Activated CD4-positive, alpha-beta T cell treated with anti-CD3 and anti-CD28 coated beads for 48 hours (primary cell): ENCODE measurements around the gene FBN3.
A peak's percentile ranks its signal among the peaks of the same experiment; 100 is the strongest.
"Not testable (repeated sequence)": the region's sequence is repeated elsewhere in the genome, so short reads cannot be mapped to it uniquely, and the experiment has no call there.

Experiments
- DNase-seq: peaks from one replicate; pipeline ENCODE4 v3.0.0-alpha.2; 2020

FBN3 gene

DNA sequence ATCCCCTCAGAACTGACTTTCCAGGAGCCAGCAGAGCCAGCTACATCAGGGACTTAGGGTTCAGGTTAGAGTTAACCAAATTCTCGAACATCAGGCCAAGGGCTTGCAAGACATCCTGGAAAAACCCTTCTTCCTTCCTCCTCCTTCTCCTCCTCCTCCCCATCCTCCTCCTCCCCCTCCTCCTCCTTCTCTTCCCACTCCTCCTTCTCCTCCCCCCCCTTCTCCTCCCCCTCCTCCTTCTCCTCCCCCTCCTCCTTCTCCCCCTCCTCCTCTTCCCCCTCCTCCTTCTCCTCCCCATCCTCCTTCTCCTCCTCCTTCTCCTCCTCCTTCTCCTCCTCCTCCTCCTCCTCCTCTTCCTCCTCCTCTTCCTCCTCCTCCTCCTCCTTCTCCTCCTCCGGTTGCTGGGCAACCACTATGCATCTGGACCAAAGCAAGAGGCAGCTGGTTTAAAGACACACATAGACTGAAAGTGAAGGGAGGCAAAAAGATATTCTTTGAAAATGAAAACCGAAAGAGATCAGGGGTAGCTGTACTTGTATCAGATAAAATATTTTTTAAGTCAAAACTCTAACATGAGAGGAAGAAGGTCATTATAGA, 102.7 kb downstream of the FBN3 start:
- DNase-seq = no peak

- DNase-seq = no peak
Measured at GRCh38 chr19:8045872-8046568, 103.4 kb downstream of the FBN3 start.

GRCh38 chr19:8044018-8044417, 105.4 kb downstream of the FBN3 start:
- no peak for DNase-seq

- DNase-seq = no peak
Measured at GRCh38 chr19:8042900-8043299, 106.5 kb downstream of the FBN3 start.

GRCh38 chr19:8041531-8041931, 107.9 kb downstream of the FBN3 start:
- DNase-seq = no peak

- no peak for DNase-seq
Measured at GRCh38 chr19:8039231-8039630, 110.2 kb downstream of the FBN3 start.

DNA sequence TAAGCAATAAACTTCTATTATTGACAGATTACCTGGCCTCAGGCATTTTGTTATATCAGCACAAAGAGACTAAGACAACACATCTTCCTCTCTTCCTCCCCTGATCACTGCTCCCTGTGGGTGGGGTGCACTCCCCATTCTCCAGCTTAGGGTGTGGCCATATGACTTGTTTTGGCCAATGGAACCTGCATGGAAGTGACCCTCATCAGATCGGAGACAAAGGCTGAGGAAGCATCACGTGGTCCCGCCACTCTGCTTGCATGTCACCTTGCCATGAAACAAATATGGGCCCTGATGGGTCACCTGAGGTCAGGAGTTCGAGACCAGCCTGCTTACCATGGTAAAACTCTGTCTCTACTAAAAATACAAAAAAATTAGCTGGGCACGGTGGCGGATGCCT, 110.6 kb downstream of the FBN3 start:
- DNase-seq = no peak

DNA sequence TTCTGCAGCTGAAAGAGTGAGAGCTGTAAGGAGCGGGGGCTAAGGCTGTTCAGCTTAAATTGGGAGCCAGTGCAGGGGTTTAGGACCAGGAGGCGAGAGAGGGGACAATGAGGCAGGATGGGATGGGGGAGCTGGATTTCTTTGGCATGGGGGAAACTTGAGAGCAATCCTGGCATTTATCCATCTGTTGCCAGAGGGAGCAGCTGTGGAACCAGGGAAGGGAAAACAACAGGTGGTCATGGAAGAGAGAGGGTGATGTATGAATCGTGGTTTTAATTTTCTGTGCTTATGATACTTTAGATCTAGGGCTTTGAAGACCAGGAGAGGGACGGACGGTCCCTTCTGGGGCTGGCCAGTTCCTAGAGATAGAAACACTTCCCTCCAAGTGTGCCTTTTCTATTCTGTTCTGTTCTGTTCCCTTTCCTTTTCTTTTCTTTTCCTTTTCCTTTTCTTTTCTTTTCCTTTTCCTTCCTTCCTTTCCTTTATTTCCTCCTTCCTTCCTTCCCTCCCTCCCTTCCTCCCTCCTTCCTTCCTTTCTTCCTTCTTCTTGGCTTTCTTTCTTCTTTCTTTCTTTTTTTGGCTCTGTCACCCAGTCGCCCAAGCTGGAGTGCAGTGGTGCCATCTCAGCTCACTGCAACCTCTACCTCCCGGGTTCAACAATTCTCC, 112.8 kb downstream of the FBN3 start:
- DNase-seq = no peak

DNA sequence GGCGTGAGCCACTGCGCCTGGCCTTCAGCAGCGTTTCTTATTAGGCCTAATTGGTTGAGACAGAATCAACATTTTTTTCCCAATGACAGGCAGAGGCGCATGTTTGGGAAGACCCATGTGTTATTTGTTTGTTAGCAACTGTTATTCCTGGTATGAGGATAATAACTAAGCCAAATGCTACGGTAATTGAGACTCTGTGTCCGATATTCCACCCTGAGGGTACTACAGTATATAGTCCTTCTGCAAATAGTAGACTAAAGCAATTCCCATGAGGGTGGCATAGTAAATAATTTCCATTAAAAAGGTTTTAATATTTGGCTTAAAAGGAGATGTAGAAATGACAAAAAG, 115.2 kb downstream of the FBN3 start:
- no peak for DNase-seq

- not testable (repeated sequence) for DNase-seq
Measured at GRCh38 chr19:8033287-8034177, 115.9 kb downstream of the FBN3 start.

GRCh38 chr19:8030960-8031359, 118.4 kb downstream of the FBN3 start:
- no peak for DNase-seq

- no peak for DNase-seq
Measured at GRCh38 chr19:8028951-8029491, 120.4 kb downstream of the FBN3 start.

DNA sequence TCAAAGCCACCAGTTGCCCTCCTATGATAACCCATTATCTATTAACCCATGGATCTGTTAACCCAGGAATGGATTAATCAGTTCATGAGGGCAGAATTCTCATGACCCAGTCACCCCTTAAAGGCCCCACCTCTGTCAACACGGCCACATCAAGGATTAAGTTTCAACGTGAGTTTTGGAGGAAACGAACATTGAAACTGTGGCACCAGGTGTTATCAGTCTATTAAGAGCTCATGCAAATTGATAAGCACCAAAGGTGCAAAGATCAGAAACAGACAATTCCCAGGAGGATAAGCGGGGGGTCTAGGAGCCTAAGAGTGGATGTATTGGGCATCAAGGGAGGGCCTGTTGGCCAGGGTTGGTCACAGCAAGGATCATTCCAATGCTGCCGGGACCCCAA, 124.1 kb downstream of the FBN3 start:
- no peak for DNase-seq

DNA sequence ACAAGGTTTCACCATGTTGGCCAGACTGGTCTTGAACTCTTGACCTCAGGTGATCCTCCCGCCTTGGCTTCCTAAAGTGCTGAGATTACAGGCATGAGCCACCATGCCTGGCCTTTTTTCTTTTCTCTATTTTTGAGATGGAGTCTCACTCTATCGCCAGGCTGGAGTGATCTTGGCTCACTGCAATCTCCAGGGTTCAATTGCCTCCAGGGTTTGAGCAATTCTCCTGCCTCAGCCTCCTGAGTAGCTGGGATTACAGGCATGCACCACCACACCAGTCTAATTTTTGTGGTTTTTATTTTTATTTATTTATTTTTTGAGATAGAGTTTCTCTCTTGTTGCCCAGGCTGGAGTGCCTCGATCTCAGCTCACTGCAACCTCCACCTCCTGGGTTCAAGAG, 125.1 kb downstream of the FBN3 start:
- not testable (repeated sequence) for DNase-seq

DNA sequence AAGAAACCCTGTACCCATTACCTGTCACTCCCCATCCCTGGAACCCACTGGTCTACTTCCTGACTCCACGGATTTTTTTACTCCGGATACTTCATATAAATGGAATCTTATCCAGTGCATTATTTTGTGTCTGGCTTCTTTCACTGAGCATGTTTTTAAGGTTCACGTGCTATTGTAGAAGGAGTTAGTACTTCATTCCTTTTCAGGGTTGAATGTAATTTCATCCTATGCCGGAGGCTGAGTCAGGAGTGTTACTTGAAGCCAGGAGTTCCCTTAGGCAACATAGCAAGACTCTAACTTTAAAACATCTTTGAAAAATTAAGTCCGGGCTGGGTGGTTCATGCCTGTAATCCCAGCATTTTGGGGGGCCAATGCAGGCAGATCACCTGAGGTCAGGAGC, 126.0 kb downstream of the FBN3 start:
- no peak for DNase-seq

- no peak for DNase-seq
Measured at GRCh38 chr19:8022275-8022674, 127.1 kb downstream of the FBN3 start.

- no peak for DNase-seq
Measured at GRCh38 chr19:8021374-8021773, 128.0 kb downstream of the FBN3 start.

DNA sequence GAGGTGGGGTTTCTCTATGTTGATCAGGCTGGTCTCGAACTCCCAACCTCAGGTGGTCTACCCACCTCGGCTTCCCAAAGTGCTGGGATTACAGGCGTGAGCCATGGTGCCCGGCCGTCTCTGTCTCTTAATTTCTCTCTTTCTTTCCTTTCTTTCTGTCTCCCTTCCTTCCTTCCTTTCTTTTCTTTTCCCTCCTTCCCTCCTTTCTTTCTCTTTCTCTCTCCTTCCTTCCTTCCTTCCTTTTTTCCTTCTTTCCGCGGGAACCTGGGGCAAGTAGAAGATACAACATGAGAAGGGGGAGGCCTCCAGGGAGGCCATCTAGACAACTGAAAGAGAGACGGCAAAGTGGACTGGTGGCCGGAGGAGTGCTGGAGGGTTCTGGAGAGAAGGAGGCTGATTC, 128.7 kb downstream of the FBN3 start:
- DNase-seq = no peak

GRCh38 chr19:8017808-8018207, 131.6 kb downstream of the FBN3 start:
- peak; percentile 48 for DNase-seq
